GM19397 (cell line): ENCODE measurements around the gene CNTLN.
A peak's percentile ranks its signal among the peaks of the same experiment; 100 is the strongest.

Experiments
- ATAC-seq: cut with Tn5 transposase; IDR thresholded peaks from one replicate; pipeline ENCODE4 v1.9.1; 2021; ENCODE audit warnings: mild to moderate bottlenecking, moderate library complexity; ENCODE audit not compliant: unreplicated experiment

CNTLN gene, protein sequence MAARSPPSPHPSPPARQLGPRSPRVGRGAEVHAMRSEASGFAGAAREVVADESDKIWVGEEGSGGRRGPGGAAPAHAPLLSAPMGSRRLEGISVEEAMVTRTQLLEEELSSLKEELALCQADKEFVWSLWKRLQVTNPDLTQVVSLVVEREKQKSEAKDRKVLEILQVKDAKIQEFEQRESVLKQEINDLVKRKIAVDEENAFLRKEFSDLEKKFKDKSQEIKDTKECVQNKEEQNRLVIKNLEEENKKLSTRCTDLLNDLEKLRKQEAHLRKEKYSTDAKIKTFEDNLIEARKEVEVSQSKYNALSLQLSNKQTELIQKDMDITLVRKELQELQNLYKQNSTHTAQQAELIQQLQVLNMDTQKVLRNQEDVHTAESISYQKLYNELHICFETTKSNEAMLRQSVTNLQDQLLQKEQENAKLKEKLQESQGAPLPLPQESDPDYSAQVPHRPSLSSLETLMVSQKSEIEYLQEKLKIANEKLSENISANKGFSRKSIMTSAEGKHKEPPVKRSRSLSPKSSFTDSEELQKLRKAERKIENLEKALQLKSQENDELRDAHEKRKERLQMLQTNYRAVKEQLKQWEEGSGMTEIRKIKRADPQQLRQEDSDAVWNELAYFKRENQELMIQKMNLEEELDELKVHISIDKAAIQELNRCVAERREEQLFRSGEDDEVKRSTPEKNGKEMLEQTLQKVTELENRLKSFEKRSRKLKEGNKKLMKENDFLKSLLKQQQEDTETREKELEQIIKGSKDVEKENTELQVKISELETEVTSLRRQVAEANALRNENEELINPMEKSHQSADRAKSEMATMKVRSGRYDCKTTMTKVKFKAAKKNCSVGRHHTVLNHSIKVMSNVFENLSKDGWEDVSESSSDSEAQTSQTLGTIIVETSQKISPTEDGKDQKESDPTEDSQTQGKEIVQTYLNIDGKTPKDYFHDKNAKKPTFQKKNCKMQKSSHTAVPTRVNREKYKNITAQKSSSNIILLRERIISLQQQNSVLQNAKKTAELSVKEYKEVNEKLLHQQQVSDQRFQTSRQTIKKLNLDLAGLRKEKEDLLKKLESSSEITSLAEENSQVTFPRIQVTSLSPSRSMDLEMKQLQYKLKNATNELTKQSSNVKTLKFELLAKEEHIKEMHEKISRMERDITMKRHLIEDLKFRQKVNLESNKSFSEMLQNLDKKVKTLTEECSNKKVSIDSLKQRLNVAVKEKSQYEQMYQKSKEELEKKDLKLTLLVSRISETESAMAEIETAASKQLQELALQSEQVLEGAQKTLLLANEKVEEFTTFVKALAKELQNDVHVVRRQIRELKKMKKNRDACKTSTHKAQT (N-terminal part only)

DNA sequence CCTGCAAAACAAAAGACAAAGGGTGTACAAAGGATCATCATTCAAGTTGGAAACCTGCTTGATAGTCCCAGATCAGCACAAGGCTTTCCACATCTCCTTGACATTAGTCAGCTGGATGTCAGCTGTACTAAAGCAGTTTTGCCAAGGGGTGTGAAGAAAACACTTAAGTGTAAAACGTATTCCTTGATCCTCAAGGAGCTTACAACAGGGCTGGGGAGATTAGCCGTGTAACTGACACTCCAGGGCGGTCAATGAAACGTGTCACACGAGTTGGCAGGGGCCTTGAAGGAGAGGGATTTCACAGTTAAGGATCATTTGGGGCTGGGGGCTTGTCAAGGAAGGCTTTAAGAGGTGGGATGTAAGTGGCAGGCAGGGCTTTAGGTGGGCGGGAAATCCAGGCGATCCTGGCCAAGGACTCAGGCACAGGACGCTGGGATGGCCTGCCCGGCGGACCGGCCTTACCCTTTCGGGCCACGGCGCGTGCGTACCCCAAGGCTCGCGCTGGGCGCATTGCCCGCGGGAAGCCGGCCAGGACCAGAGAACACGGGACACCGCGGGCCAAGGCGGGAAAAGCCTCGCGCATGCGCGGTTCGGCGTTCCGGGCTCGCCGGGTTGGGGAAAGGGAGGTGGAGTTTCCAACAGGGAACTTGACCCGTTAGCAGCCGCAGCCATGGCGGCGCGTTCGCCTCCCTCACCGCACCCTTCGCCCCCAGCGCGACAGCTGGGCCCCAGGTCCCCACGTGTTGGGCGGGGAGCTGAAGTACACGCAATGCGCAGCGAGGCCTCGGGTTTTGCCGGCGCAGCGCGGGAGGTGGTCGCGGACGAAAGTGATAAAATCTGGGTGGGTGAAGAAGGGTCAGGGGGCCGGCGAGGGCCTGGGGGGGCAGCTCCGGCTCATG, at the start of gene CNTLN:
Gene CNTLN (plus strand): TSS at position 645 of the 899 bp plus-strand sequence. CDS start 26 bp downstream, at position 671.
- ATAC-seq: peak; percentile 76

DNA sequence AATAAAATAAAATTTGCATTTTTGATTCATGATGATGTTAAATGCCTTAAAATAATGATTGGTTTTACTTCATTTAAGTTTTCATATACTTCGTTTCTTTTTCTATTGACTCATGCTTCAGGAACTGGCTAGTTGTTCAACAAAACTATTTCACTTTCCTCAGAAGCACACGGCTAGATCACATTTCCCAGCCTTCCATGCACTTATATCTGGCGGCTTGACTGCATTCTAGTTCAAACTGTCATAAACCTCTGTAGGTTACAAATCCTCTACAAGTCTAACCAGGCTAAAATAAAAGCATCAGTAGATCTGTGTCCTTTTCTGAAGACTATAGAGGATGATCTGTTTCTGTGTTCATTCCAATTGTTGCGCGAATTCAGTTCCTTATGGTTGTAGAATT, 46.3 kb upstream of the CNTLN start:
- ATAC-seq: no peak

DNA sequence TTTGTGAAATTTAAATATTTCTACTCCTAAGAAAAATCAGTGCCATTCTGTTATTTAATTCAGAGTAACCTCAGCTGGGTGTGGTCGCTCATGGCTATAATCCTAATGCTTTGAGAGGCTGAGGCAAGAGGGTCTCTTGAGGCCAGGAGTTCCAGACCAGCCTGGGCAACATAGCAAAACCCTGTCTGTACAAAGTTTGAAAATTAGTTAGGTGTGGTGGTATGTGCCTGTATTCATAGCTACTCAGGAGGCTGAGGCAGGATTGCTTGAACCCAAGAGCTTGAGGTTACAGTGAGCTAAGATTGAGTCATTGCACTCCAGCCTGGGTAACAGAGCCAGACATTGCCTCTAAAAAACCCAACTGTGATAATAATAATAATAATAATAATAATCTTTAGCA, 44.8 kb upstream of the CNTLN start:
- ATAC-seq: no peak

DNA sequence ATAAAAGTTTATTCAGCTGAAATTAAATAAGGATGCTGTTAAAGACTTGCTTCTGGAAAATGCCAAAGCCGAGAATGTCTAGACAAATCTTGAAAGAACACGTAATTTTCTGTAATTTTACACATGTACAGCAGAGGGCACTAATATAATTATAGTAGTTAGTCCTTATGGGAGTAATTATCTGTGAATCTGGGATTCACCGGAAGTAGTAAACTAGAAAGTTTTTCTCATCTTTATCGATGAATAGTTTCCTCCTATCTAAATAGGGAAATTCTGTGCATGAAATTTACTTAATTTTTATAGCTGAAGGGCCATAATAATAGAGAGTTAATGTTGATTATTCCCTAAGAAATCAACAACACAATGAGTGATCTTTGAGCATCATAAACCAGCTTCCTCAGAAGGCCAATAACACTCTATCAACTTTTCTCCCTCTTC, 18.4 kb upstream of the CNTLN start:
- no peak for ATAC-seq

DNA sequence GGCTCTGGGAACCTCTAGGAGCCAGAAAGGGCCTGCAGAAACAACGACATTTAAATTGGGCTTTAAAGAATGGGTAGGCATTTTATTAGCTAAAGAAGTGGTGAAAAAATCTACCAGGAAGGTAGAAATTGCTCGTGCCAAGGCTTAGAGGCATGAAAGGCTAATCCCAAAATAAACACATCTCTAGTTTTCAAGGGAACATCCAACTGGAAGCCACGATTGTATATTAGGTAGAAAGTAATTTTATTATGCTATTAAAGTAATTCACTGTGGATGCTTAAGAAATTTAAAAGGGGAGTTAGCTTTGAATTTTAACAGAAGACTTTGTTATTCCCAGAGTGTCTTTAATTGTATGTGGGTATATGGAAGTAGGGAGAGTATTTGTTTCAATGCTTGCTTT, 17.5 kb upstream of the CNTLN start:
- ATAC-seq: no peak

DNA sequence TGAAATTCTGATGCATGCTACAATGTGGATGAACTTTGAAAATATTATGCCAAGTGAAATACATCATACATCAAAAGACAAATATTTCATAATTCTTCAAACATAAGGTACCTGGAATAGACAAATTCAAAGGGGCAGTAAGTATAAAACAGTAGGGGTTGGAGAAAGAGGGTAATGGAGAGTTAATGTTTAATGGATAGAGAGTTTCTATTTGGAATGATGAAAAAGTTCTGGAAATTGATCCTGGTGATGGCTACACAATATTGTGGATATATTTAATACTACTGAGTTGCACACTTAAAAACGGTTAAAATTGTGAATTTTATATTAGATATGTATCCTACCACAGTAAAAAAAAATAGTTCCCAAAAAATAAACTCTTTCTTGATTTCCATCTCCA, 14.6 kb upstream of the CNTLN start:
- no peak for ATAC-seq

DNA sequence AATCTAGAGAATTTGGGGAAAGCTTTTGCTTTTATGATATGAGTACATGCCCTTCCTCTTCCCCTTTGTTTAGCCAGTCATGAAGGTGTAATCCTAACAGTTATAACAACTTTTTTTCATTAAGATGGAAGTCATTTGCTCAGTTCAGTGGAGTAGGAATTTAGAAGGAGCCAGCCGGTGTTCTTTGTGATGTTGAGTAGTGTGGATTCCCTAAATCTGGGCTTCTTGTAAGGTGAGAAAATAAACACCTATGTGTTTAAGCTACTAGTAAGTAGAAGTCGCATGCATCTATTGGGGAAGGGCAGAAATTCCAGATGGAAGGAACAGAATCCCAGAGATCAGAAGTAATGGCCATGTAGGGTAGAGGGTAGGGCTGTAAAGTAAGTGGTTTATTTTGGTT, 13.6 kb upstream of the CNTLN start:
- ATAC-seq: no peak

DNA sequence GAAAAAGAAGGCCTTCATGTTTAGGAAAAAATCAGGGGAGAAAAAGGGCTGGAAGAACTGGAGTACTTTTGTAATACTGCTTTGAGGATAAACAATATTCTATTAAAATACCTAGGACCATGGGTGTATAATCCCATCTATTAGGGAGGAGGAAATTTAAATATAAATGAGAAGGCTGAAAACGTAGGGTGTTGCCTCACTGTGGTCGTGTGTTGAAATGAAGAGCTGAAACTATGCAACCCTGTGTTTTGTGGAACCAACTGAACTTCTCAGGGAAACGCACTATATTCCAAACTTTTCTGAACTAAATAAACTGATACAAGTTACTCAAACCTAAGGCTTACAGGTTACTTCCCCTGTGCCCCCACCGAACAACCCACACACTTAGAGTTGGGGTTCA, 4.5 kb upstream of the CNTLN start:
- ATAC-seq: no peak

DNA sequence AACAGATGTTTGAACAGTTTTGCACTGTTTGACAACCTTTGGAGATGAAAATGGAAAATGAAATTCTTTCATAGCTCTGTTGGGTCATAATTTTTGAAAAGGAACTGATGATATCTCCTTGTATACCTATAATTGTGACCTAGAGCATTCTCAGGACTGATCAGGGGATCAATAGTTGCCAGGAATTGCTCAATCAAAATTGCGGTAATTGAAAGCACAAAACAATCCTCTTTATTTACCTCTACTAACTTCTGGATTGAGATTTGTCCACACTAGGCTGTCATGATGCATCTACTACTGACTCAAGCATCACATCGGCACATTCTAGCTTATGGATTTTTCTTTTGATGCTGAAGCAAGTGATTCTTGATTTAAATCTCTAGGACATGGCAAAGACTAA, 4.1 kb upstream of the CNTLN start:
- no peak for ATAC-seq

DNA sequence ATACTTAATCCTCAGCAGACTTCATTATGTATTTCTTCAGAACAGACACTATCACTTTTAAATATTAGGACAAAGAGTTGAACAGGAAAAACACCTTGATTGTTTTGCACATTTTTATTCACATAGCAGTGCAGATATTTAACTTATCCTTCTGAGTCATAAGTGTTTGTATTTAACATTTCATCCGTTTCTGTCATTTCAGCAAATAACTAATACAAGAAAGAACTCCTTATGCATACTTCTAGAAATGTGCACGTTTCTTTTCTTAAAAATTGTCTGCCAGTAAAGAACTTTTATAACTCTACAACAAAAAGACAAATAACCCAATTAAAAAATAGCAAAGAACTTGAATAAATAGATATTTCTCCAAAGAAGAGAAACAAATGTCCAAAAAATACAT, 3.3 kb upstream of the CNTLN start:
- no peak for ATAC-seq

DNA sequence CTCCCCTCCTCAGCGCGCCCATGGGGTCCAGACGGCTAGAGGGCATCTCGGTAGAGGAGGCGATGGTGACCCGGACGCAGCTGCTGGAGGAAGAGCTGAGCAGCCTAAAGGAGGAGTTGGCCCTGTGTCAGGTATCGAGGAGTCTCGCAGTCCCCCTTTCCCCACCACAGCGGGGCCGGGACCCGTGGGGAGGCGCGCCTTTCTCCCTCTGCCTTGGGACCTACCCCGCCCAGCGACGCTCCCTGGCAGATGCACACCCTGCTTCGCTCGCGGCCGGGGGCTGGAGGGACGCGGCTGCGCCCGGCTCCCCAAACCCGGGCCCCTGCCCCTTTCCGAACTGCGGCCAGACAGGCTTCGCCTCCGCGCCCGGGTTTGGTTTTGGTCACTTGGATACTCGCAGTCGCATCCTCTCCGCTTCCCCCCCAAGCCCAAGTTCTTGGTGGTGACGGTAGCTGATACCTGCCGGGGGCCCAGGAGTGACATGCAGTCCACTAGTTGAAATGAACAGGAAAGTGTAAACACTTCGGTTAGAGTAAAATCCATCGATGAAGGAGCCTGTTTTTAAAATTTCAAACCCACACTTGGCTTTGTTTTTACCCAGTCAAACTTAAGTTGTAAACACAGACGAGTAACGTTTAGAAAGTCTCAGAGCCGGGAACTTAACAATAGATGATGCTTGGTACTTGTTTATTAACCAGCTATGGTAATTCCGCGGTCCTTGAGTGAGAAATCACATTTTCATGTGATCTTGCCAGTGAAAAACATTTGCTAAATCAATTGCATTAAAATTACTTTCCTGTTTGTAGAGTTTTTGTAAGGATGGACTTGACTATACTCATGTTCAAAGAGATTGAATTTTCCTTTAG, 688 bp downstream of the CNTLN start:
- peak; percentile 63 for ATAC-seq

DNA sequence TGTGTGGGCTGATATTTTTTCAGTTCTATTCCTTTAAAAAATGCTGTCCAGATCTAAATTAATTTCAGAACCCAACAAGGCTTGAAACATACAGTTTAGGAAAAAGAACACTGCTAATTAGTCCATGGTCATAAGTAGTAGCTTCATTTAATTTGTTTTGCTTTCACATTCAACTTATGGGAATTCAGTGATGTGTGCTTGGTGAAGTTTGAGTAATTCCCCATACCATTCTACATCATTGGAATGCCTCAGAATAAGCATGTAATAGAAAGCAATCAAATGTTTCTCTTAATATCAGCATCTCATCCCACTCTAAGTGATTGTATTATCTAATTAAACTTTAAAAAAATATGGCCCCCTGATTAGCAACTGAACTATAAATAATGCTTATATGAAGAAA, 2.7 kb downstream of the CNTLN start:
- ATAC-seq: no peak

DNA sequence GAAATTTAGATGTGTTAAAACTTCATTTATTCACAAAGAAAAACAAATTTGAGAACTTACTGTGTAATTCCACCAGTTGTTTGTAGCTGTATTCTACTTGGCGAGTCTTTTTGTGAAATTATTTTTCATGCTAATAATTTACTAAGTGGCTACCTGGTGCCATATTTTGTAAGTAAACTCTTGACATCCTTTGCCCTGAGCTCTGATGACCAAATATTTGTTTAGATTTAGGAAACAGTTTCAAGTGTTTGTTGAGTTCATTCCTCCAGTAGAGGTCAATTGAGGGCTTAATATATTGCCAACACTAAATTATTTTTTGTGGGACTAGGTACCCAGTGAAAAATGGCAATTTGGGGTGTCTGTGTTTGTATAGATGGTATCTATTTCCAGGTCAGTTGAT, 3.7 kb downstream of the CNTLN start:
- no peak for ATAC-seq

DNA sequence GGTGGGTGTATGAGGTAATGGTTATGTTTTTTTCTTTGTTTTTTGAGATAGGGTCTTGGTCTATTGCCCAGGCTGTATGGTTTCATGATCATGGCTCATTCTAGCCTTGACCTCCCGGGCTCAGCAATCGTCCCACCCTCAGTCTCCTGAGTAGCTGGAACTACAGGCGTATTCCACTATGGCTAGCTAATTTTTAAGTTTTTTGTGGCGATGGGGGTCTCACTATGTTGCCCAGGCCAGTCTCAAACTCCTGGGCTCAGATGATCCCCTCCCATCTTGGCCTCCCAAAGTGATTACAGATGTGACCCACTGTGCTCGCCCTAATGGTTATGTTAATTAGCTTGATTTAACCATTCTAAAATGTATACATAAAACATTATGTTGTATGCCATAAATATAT, 5.6 kb downstream of the CNTLN start:
- ATAC-seq: no peak

DNA sequence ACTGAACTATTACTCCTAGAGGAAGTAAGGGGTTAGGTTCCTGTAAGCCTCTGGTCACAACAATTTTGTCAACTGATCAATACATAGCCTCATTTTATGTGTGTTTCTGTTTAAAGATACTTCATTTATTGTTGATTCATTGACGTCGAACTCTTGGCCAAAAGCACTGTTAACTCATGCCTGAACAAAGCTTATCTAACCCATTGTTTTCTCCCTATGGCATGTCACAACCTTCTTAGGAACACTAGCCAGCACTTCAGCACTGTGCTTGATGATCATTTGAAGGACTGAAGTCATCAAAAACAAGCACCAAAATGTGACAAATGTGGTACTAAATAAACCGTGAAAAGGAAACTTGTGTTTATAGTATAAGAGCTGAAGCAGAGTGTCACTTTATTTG, 13.5 kb downstream of the CNTLN start:
- no peak for ATAC-seq

DNA sequence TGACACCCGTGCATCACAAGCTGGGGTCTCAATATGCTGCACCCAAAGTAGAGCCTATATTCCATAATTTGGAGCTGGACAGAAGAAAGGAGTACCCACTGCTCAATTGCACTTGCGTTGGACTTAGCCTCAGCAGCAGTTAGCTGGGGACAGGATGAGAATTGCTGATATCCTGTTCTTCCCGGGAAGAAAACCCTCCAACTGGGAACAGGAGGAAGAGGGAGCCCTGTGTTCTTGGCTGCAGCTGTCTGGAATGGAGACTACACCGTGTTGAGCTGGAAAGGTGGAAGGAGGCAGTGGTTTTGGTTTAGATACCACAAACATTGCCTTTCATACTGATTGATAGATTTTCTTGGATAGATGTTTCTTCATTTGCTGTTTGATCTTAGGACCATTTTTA, 24.6 kb downstream of the CNTLN start:
- ATAC-seq: no peak

DNA sequence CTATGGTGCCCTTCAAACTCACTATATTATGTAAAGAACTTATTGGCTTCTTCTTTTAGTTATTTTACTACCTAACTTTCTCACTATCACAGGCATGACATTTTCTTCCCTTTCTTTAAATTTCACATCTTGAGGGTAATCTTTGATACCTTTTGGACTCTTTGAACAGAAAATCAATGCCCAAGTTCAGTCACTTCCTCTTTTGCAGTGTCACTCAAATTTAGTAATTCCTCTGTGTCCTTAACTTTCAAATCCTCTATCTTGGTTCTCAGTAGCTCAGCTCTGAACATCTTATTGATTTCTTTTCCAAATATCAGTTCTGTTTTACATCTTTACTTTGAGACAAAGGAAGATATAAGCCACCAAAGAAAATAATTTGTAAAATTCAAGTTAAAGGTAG, 25.5 kb downstream of the CNTLN start:
- ATAC-seq: no peak

DNA sequence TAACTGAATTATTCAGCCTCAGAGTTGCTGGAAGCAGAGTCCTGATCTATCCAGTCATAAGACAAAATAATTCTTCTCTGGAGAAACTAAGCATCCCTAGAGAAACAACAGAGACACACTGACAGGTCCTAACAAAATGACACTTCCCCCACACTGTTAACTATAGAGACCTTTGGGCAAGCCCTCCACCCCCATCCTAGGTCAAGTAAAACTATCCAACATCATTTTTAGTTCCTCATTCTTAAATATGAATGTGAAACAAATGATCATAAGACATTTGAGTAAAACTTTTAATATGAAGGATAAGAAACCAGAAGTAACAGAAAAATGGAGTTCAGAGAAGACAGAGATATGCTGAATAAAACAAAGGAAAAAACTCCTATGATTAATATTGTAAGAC, 30.9 kb downstream of the CNTLN start:
- ATAC-seq: no peak

DNA sequence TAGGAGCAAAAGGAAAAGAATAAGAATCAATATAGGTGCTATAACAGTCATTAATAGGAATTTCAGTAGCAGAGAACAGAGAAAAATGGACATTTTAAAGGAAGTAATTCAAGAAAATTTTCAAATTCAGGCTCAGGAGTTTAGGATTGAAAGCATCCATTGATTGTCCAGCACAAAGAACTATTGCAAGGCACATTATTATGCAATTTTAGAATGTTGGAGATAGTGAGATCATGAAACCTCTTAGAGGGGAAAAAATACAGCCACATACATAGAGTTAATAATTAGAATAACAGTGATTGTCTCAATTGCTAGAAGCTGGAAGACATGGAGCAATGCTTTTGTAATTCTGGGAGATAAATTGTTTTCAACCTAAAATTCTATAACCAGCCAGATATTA, 31.5 kb downstream of the CNTLN start:
- ATAC-seq: no peak
